Hepatocyte (in vitro differentiated cells): ENCODE data around the gene ACACA. TPM values are rescaled to one million over a fixed set of nuclear protein-coding genes. Genes with fewer than 3 reads are reported as not detected.

ENCODE experiments used
- DNase-seq: peaks from one replicate; pipeline ENCODE4 v3.0.0-alpha.2; 2016; ENCODE audit warnings: low spot score
- H2AFZ ChIP-seq: fragments of 200-600 bp; sonication (generic); 2 replicates; pipeline ENCODE4 v1.6.0; 2016; ENCODE audit warnings: antibody characterized with exemption, mild to moderate bottlenecking
- H3K27ac ChIP-seq: fragments of 200-600 bp; sonication (generic); 2 replicates; pipeline ENCODE4 v1.5.1; 2016; ENCODE audit warnings: mild to moderate bottlenecking
- H3K27me3 ChIP-seq: fragments of 200-600 bp; sonication (generic); 2 replicates; pipeline ENCODE4 v1.6.1; 2016
- H3K36me3 ChIP-seq: fragments of 200-600 bp; sonication (generic); replicated peaks from 2 replicates; pipeline ENCODE4 v1.5.1; 2016; ENCODE audit warnings: low read depth; ENCODE audit not compliant: insufficient read depth
- H3K4me1 ChIP-seq: fragments of 200-600 bp; sonication (generic); 2 replicates; pipeline ENCODE4 v1.5.1; 2016; ENCODE audit warnings: mild to moderate bottlenecking, moderate library complexity; ENCODE audit not compliant: insufficient read depth
- H3K4me2 ChIP-seq: fragments of 200-600 bp; sonication (generic); 2 replicates; pipeline ENCODE4 v1.6.0; 2016
- H3K4me3 ChIP-seq: fragments of 200-600 bp; sonication (generic); 2 replicates; pipeline ENCODE4 v1.5.1; 2016; ENCODE audit warnings: mild to moderate bottlenecking
- H3K79me2 ChIP-seq: fragments of 200-600 bp; sonication (generic); 2 replicates; pipeline ENCODE4 v1.6.0; 2017; ENCODE audit warnings: mild to moderate bottlenecking
- H3K9me2 ChIP-seq: fragments of 200-600 bp; sonication (generic); replicated peaks from 2 replicates; pipeline ENCODE4 v1.6.0; 2017; ENCODE audit warnings: mild to moderate bottlenecking; ENCODE audit not compliant: insufficient read depth
- H3K9me3 ChIP-seq: fragments of 200-600 bp; sonication (generic); 2 replicates; pipeline ENCODE4 v1.5.1; 2016; ENCODE audit warnings: low read depth, mild to moderate bottlenecking
- H4K20me1 ChIP-seq: fragments of 200-600 bp; sonication (generic); 2 replicates; pipeline ENCODE4 v1.6.0; 2016; ENCODE audit warnings: mild to moderate bottlenecking; ENCODE audit not compliant: insufficient read depth, poor library complexity, severe bottlenecking
- EZH2 ChIP-seq: fragments of 200-600 bp; sonication (generic); IDR thresholded peaks from 2 replicates; pipeline ENCODE4 v1.6.1; 2016; ENCODE audit warnings: antibody characterized with exemption, mild to moderate bottlenecking, borderline replicate concordance
- EZH2phosphoT487 ChIP-seq: fragments of 200-600 bp; sonication (generic); IDR thresholded peaks from one replicate; pipeline ENCODE4 v1.6.1; 2018; ENCODE audit warnings: antibody characterized with exemption, mild to moderate bottlenecking, low read depth, moderate library complexity; ENCODE audit not compliant: unreplicated experiment, severe bottlenecking
- WGBS: methylation state at CpG from one replicate; pipeline ENCODE4 v1.1.6; 2016; ENCODE audit warnings: low lambda C conversion rate; ENCODE audit errors: missing lambda C conversion rate; 5-methylcytosine and 5-hydroxymethylcytosine counted together
- polyA plus RNA-seq: library from polyadenylated mRNA; unstranded; fragments of >200 nt; fragmentation: Nextera tagmentation; extraction: Ambion mirVana; gene quantifications from 2 replicates; pipeline ENCODE4 v1.2.1, GENCODE V29; 2016
- total RNA-seq: library from RNA; depleted of rRNA; stranded (reverse); fragments of >200 nt; gene quantifications from 2 replicates; pipeline ENCODE4 v1.2.3, GENCODE V29; 2014
- TF ChIP-seq, protein P1 (sequence below): fragments of 200-600 bp; sonication (generic); IDR thresholded peaks from 2 replicates; pipeline ENCODE4 v1.5.1; 2016; ENCODE audit warnings: antibody characterized with exemption, mild to moderate bottlenecking; ENCODE audit not compliant: poor library complexity

Gene ACACA
- total and polyA plus RNA-seq, 2 experiments from 2014 or later, result 37.4 to 53.8 TPM

GRCh38 chr17:37124821-37125173 lies 281.8 kb downstream of the ACACA start:
- Histone ChIP-seq H3K79me2 (no peaks in the 10 kb centered on the region), H4K20me1 (no peaks in the 10 kb centered on the region), H2AFZ (no peak overlapping the region), H3K4me3 (no peak overlapping the region), H3K4me1 (no peaks in the 10 kb centered on the region), H3K36me3 (no peaks in the 10 kb centered on the region), H3K9me3 (no peaks in the 10 kb centered on the region), H3K9me2 (no peaks in the 10 kb centered on the region), H3K27ac (no peak overlapping the region), H3K27me3 (no peaks in the 10 kb centered on the region), H3K4me2 (no peak overlapping the region)
- no peak for DNase-seq
- TF ChIP-seq, protein P1, sequence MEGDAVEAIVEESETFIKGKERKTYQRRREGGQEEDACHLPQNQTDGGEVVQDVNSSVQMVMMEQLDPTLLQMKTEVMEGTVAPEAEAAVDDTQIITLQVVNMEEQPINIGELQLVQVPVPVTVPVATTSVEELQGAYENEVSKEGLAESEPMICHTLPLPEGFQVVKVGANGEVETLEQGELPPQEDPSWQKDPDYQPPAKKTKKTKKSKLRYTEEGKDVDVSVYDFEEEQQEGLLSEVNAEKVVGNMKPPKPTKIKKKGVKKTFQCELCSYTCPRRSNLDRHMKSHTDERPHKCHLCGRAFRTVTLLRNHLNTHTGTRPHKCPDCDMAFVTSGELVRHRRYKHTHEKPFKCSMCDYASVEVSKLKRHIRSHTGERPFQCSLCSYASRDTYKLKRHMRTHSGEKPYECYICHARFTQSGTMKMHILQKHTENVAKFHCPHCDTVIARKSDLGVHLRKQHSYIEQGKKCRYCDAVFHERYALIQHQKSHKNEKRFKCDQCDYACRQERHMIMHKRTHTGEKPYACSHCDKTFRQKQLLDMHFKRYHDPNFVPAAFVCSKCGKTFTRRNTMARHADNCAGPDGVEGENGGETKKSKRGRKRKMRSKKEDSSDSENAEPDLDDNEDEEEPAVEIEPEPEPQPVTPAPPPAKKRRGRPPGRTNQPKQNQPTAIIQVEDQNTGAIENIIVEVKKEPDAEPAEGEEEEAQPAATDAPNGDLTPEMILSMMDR, result no peak
- TF ChIP-seq EZH2phosphoT487, result no peak
- TF ChIP-seq EZH2, result no peak
- WGBS, result 72% methylated on average over 4 of the region's 4 CpGs

GRCh38 chr17:37123941-37124820 lies 282.5 kb downstream of the ACACA start:
- no peaks in the 10 kb centered on the region for H3K9me2 ChIP-seq
- H3K9me3 ChIP-seq, result no peaks in the 10 kb centered on the region
- no peaks in the 10 kb centered on the region for H3K4me1 ChIP-seq
- H2AFZ ChIP-seq, result no peak overlapping the region
- DNase-seq, result no peak
- H3K27ac ChIP-seq, result no peak overlapping the region
- no peak overlapping the region for H3K4me2 ChIP-seq
- H4K20me1 ChIP-seq, result no peaks in the 10 kb centered on the region
- H3K36me3 ChIP-seq, result no peaks in the 10 kb centered on the region
- no peaks in the 10 kb centered on the region for H3K27me3 ChIP-seq
- no peaks in the 10 kb centered on the region for H3K79me2 ChIP-seq
- TF ChIP-seq EZH2, result no peak
- TF ChIP-seq, protein P1, result no peak
- no peak for TF ChIP-seq EZH2phosphoT487
- 59% methylated on average over 7 of the region's 7 CpGs for WGBS
- no peak overlapping the region for H3K4me3 ChIP-seq

DNA sequence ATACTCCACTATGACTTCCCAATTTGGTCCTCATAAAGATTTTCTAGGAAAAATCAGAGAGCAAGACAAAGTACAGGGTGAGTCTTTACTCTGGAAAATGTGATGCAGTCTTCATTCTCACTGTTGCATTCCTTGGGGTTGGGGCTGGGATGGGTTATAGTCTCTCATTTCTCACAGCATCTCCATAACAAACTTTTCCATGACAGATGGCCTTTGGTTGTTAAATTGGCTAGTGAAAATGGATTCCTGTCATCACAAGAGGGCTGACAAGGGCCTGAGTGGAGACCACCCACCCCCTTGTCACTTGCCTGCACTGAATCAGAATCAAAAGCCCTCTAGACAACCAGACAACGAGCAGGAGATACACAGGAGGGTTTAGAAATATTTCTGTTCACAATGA lies 283.2 kb downstream of the ACACA start:
- TF ChIP-seq, protein P1, result no peak
- TF ChIP-seq EZH2, result no peak
- TF ChIP-seq EZH2phosphoT487, result no peak
- WGBS, result 50% methylated on average over 1 of the region's 1 CpG

More for the DNA sequence above, 283.2 kb downstream of the ACACA start:
- Histone ChIP-seq H3K27me3 (no peaks in the 10 kb centered on the region), H3K4me3 (no peak overlapping the region), H3K4me2 (no peak overlapping the region), H3K79me2 (no peaks in the 10 kb centered on the region), H4K20me1 (no peaks in the 10 kb centered on the region), H3K4me1 (no peaks in the 10 kb centered on the region), H3K9me2 (no peaks in the 10 kb centered on the region), H3K9me3 (no peaks in the 10 kb centered on the region), H3K36me3 (no peaks in the 10 kb centered on the region), H3K27ac (no peak overlapping the region), H2AFZ (no peak overlapping the region)
- DNase-seq, result no peak
